Stimulated activated naive CD8-positive, alpha-beta T cell treated with anti-CD3 and anti-CD28 coated beads, Interleukin-15, Interleukin-2, amounts not matched to agents 100 U/mL and 50 U/mL, for 24 hours (primary cell): ENCODE results near the gene MAP4K3.

Source experiments
- ATAC-seq: fragments of 150-1000 bp; cut with Tn5 transposase; one replicate; pipeline ENCODE4 v1.10.0; 2021
- DNase-seq: peaks from one replicate; pipeline ENCODE4 v3.0.0; 2021

Gene MAP4K3

GRCh38 chr2:39436592-39437521 lies at the start of gene MAP4K3:
TSS of gene MAP4K3 (minus strand) at chr2:39437285. CDS start at chr2:39436987, 298 bp downstream.
- ATAC-seq (peak; percentile 85), DNase-seq (peak; percentile 89)

GRCh38 chr2:39486071-39486470 lies 49.0 kb upstream of the MAP4K3 start:
- ATAC-seq (no peak), DNase-seq (no peak)

GRCh38 chr2:39484620-39485495 lies 47.8 kb upstream of the MAP4K3 start:
- ATAC-seq (no peak), DNase-seq (no peak)

GRCh38 chr2:39484206-39484605 lies 47.1 kb upstream of the MAP4K3 start:
- DNase-seq (no peak), ATAC-seq (no peak)

GRCh38 chr2:39483534-39483933 lies 46.4 kb upstream of the MAP4K3 start:
- no peak for DNase-seq
- no peak for ATAC-seq

GRCh38 chr2:39481611-39482010 lies 44.5 kb upstream of the MAP4K3 start:
- ATAC-seq, result no peak

GRCh38 chr2:39479696-39480095 lies 42.6 kb upstream of the MAP4K3 start:
- ATAC-seq, result no peak
- no peak for DNase-seq

More at GRCh38 chr2:39481611-39482010, 44.5 kb upstream of the MAP4K3 start:
- DNase-seq, result no peak

- ATAC-seq, result no peak
- no peak for DNase-seq
Measured at GRCh38 chr2:39479053-39479670, 42.1 kb upstream of the MAP4K3 start.

- ATAC-seq, result peak; percentile 49
- DNase-seq, result no peak
Measured at GRCh38 chr2:39476524-39476923, 39.4 kb upstream of the MAP4K3 start.

- no peak for ATAC-seq
- DNase-seq, result no peak
Measured at GRCh38 chr2:39475006-39475405, 37.9 kb upstream of the MAP4K3 start.

- no peak for DNase-seq
- ATAC-seq, result no peak
Measured at GRCh38 chr2:39470580-39470979, 33.5 kb upstream of the MAP4K3 start.

- DNase-seq, result peak; percentile 15
- peak; percentile 69 for ATAC-seq
Measured at GRCh38 chr2:39469807-39470206, 32.7 kb upstream of the MAP4K3 start.

- ATAC-seq (no peak), DNase-seq (no peak)
Measured at GRCh38 chr2:39468579-39469451, 31.7 kb upstream of the MAP4K3 start.

- no peak for ATAC-seq
- no peak for DNase-seq
Measured at GRCh38 chr2:39466311-39466710, 29.2 kb upstream of the MAP4K3 start.

- no peak for ATAC-seq
- DNase-seq, result no peak
Measured at GRCh38 chr2:39464864-39465263, 27.8 kb upstream of the MAP4K3 start.

- no peak for DNase-seq
Measured at GRCh38 chr2:39455826-39456225, 18.7 kb upstream of the MAP4K3 start.

GRCh38 chr2:39452396-39452795 lies 15.3 kb upstream of the MAP4K3 start:
- ATAC-seq (no peak), DNase-seq (no peak)

More at GRCh38 chr2:39455826-39456225, 18.7 kb upstream of the MAP4K3 start:
- ATAC-seq, result no peak

GRCh38 chr2:39451954-39452353 lies 14.9 kb upstream of the MAP4K3 start:
- ATAC-seq (no peak), DNase-seq (no peak)

GRCh38 chr2:39448169-39448502 lies 11.1 kb upstream of the MAP4K3 start:
- DNase-seq, result no peak

GRCh38 chr2:39447266-39448168 lies 10.4 kb upstream of the MAP4K3 start:
- no peak for ATAC-seq
- DNase-seq, result no peak

More at GRCh38 chr2:39448169-39448502, 11.1 kb upstream of the MAP4K3 start:
- ATAC-seq, result no peak
